ENCODE results near the gene ZNF117. TPM values are rescaled to one million over a fixed set of nuclear protein-coding genes. Genes with fewer than 3 reads are reported as not detected.
A peak's percentile ranks its signal among the peaks of the same experiment; 100 is the strongest.
"Not testable (repeated sequence)": the region's sequence is repeated elsewhere in the genome, so short reads cannot be mapped to it uniquely, and the experiment has no call there.

ZNF117 gene
- total and polyA plus RNA-seq, 3 experiments from 2014 or later: 0.89 to 3.8 (median 3.5) TPM

DNA sequence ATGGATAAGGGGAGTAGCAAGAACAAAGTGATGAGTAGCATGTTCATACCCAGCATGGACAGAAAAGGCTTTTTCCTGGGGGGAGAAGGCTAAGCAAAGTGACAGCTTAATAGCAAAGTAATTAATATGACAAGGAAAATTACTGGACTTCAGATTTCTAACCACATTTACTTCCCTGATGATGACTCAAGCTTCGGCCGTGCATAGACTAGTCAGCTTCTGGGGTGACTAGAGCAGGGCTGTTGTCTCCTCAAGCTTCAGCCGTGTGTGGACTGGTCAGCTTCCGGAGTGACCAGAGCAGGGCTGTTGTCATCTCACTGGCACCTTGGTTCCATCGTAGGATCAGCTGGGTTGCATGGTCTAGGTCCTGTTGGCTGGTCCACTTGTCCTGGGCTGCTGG is 2.1 kb upstream of the ZNF117 start:
- Mint-ChIP-seq H3K4me1 (peaks cover 0 to 2% (median 0%) of the 10 kb centered on the region in 3 donors), H3K36me3 (peaks cover 22 to 80% (median 44%) of the 10 kb centered on the region in 3 donors), H3K9me3 (peaks cover 50 to 92% (median 79%) of the 10 kb centered on the region in 5 donors), H3K27ac (no peak overlapping the region), H3K4me3 (no peak overlapping the region), H3K27me3 (no peaks in the 10 kb centered on the region)
- ChIA-PET POLR2A (interaction anchor here (0.6 kb wide), 1 partner anchor 335 kb away, joined by 6 read pairs; no protein-coding TSS in a partner anchor), CTCF (no interaction called here)
- Histone ChIP-seq H3K27ac (ENCODE audit: low read depth, low read length) (no peak overlapping the region), H3K36me3 (ENCODE audit: insufficient read depth, low read length) (no peaks in the 10 kb centered on the region), H3K4me1 (ENCODE audit: insufficient read depth, low read length) (no peaks in the 10 kb centered on the region), H3K4me3 (ENCODE audit: low read length) (no peak overlapping the region), H3K27me3 (ENCODE audit: insufficient read depth, low read length, poor library complexity, severe bottlenecking) (no peaks in the 10 kb centered on the region), H3K9me3 (ENCODE audit: low read length) (peaks cover 59% of the 10 kb centered on the region)
- DNase-seq: no peak

DNA sequence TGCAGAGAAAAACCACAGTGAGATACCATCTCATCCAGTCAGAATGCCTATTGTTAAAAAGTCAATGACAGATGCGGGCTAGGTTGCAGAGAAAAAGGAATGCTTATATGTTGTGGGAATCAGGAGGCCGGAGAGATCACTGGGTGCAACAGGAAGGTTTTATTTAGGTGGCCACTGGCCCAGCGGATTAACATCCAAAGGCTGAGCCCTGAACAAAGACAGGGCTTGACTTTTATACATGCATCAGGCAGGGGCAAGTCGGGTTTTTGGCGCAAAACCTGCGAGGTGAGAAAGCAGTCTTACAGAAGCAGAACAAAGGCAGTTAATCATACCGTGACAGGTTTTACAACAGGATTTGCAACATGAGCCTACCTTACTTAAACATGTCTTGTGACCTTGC is 620 bp downstream of the ZNF117 start:
- H3K27me3 Mint-ChIP-seq: no peaks in the 10 kb centered on the region
- Histone ChIP-seq H3K27ac (ENCODE audit: low read depth, low read length) (no peak overlapping the region), H3K27me3 (ENCODE audit: insufficient read depth, low read length, poor library complexity, severe bottlenecking) (no peaks in the 10 kb centered on the region), H3K36me3 (ENCODE audit: insufficient read depth, low read length) (no peaks in the 10 kb centered on the region), H3K9me3 (ENCODE audit: low read length) (peaks cover 34% of the 10 kb centered on the region), H3K4me3 (ENCODE audit: low read length) (no peak overlapping the region), H3K4me1 (ENCODE audit: insufficient read depth, low read length) (no peaks in the 10 kb centered on the region)
- no peaks in the 10 kb centered on the region for H3K4me1 Mint-ChIP-seq
- H3K9me3 Mint-ChIP-seq: peaks cover 68 to 95% (median 82%) of the 10 kb centered on the region in 5 donors
- H3K27ac Mint-ChIP-seq: peak overlapping the region in 1 of 8 donors; percentile 37
- POLR2A ChIA-PET: no interaction called here
- CTCF ChIA-PET: no interaction called here
- DNase-seq: no peak
- no peak overlapping the region for H3K4me3 Mint-ChIP-seq
- H3K36me3 Mint-ChIP-seq: peaks cover 37 to 88% (median 64%) of the 10 kb centered on the region in 3 donors

DNA sequence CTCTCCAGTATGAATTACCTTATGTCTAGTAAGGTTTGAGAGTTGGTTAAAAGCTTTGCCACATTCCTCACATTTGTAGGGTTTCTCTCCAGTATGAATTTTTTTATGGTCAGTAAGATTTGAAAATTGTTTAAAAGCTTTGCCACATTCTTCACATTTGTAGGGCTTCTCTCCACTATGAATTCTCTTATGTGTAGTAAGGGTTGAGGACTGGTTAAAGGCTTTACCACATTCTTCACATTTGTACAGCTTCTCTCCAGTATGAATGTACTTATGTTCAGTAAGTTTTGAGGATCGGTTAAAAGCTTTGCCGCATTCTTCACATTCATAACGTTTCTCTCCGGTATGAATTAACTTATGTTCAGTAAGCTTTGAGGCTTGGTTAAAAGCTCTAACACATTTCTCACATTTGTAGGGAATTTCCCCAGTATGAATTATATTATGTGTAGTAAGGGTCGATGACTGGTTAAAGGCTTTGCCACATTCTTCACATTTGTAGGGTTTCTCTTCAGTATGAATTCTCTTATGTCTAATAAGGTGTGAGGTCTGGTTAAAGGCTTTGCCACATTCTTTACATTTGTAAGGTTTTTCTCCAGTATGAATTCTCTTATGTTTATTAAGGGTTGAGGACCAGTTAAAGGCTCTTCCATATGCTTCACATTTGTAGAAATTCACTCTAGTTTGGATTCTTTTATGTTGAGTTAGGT is 12.2 kb downstream of the ZNF117 start:
- POLR2A ChIA-PET: no interaction called here
- DNase-seq: no peak
- no peak overlapping the region for H3K27ac ChIP-seq (ENCODE audit: low read depth, low read length)
- no peaks in the 10 kb centered on the region for H3K4me1 Mint-ChIP-seq
- peaks cover 31 to 67% (median 61%) of the 10 kb centered on the region in 3 donors for H3K36me3 Mint-ChIP-seq
- H3K9me3 Mint-ChIP-seq: peaks cover 64 to 90% (median 81%) of the 10 kb centered on the region in 5 donors
- CTCF ChIA-PET: no interaction called here
- H3K27ac Mint-ChIP-seq: no peak overlapping the region
- no peaks in the 10 kb centered on the region for H3K4me1 ChIP-seq (ENCODE audit: insufficient read depth, low read length)
- peaks cover 29% of the 10 kb centered on the region for H3K9me3 ChIP-seq (ENCODE audit: low read length)
- no peak overlapping the region for H3K4me3 Mint-ChIP-seq
- H3K27me3 ChIP-seq (ENCODE audit: insufficient read depth, low read length, poor library complexity, severe bottlenecking): no peaks in the 10 kb centered on the region
- no peak overlapping the region for H3K4me3 ChIP-seq (ENCODE audit: low read length)
- peaks cover 0 to 4% of the 10 kb centered on the region in 2 donors for H3K27me3 Mint-ChIP-seq
- H3K36me3 ChIP-seq (ENCODE audit: insufficient read depth, low read length): no peaks in the 10 kb centered on the region

DNA sequence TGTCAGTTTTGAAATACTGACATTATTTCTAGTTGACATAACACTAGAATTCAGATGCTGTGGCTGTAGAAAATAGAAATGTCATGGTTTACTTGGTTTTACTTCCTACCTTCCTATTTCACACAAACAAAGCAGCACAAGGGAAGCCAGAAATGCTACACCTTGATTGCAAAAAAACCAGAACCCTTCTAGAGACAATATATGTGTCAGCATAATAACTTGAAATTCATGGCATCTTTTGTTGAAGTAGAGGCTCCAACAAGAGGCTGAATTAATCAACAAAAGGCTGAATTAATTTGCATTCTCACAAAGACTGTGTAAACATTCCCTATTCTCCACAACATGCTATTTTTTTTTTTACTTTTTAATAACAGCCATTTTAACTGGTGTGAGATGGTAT is 25.2 kb downstream of the ZNF117 start:
- Mint-ChIP-seq H3K9me3 (peaks cover 9 to 42% (median 40%) of the 10 kb centered on the region in 5 donors), H3K4me1 (no peaks in the 10 kb centered on the region), H3K36me3 (peaks cover 0 to 26% (median 1%) of the 10 kb centered on the region in 3 donors), H3K4me3 (no peak overlapping the region), H3K27ac (no peak overlapping the region), H3K27me3 (peaks cover 6 to 23% of the 10 kb centered on the region in 2 donors)
- no peak overlapping the region for H3K4me3 ChIP-seq (ENCODE audit: low read length)
- no peaks in the 10 kb centered on the region for H3K4me1 ChIP-seq (ENCODE audit: insufficient read depth, low read length)
- POLR2A ChIA-PET: no interaction called here
- no peak overlapping the region for H3K27ac ChIP-seq (ENCODE audit: low read depth, low read length)
- no peaks in the 10 kb centered on the region for H3K9me3 ChIP-seq (ENCODE audit: low read length)
- CTCF ChIA-PET: no interaction called here
- H3K36me3 ChIP-seq (ENCODE audit: insufficient read depth, low read length): no peaks in the 10 kb centered on the region
- no peaks in the 10 kb centered on the region for H3K27me3 ChIP-seq (ENCODE audit: insufficient read depth, low read length, poor library complexity, severe bottlenecking)
- no peak for DNase-seq

DNA sequence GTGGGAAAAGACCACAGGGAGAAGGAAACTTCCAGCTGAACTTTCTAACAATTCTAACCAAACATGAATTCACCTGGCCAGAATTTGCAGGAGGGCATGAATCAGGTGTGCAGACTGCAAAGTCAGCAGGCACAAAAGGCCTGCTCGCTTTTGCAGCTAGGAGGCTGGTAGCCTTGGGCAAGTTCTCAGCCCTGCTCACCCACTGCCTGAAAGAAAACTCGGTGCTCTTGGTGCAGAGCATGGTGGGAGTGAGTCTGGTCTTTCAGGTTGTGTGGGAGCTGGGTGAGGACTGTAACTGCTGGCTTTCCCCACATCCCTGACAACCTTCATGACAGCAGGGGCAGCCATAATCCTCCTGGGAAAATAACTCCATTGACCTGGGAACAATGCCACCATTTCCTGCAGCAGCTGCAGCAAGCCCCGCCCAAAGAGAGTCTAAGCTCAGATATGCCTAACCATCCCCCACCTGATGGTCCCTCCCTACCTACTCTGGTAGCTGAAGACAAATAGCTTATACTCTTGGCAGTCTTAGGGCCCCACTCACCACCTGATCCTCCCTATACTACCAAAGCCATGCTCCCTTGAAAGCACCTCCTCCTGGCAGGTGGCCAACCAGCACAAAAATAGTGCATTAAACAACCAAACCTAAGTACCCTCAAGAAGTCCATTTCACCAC is 31.6 kb downstream of the ZNF117 start:
- Mint-ChIP-seq H3K4me1 (no peaks in the 10 kb centered on the region), H3K9me3 (peaks cover 4 to 20% (median 15%) of the 10 kb centered on the region in 5 donors), H3K36me3 (peaks cover 0 to 17% (median 1%) of the 10 kb centered on the region in 3 donors), H3K27me3 (peaks cover 12 to 32% of the 10 kb centered on the region in 2 donors), H3K4me3 (no peak overlapping the region), H3K27ac (no peak overlapping the region)
- ChIA-PET CTCF (interaction anchor here (1.9 kb wide), 1 partner anchor 9 kb away, joined by 4 read pairs; no protein-coding TSS in a partner anchor), POLR2A (no interaction called here)
- H3K4me1 ChIP-seq (ENCODE audit: insufficient read depth, low read length): no peaks in the 10 kb centered on the region
- H3K36me3 ChIP-seq (ENCODE audit: insufficient read depth, low read length): no peaks in the 10 kb centered on the region
- H3K27ac ChIP-seq (ENCODE audit: low read depth, low read length): no peak overlapping the region
- no peak for DNase-seq
- H3K27me3 ChIP-seq (ENCODE audit: insufficient read depth, low read length, poor library complexity, severe bottlenecking): no peaks in the 10 kb centered on the region
- no peaks in the 10 kb centered on the region for H3K9me3 ChIP-seq (ENCODE audit: low read length)
- no peak overlapping the region for H3K4me3 ChIP-seq (ENCODE audit: low read length)

GRCh38 chr7:64951250-64951848 is 39.5 kb downstream of the ZNF117 start:
- Mint-ChIP-seq H3K4me1 (peaks cover 4% of the 10 kb centered on the region in 3 donors), H3K27me3 (peaks cover 29 to 51% of the 10 kb centered on the region in 2 donors), H3K27ac (no peak overlapping the region), H3K4me3 (no peak overlapping the region), H3K36me3 (no peaks in the 10 kb centered on the region), H3K9me3 (no peaks in the 10 kb centered on the region)
- H3K9me3 ChIP-seq (ENCODE audit: low read length): no peaks in the 10 kb centered on the region
- ChIA-PET CTCF (interaction anchor here (1.0 to 3.9 kb wide), 8 partner anchors 9 to 432 kb away, joined by 3 to 27 read pairs (median 5); no protein-coding TSS in a partner anchor), POLR2A (no interaction called here)
- H3K4me1 ChIP-seq (ENCODE audit: insufficient read depth, low read length): no peaks in the 10 kb centered on the region
- no peak overlapping the region for H3K4me3 ChIP-seq (ENCODE audit: low read length)
- peaks cover 12% of the 10 kb centered on the region for H3K27me3 ChIP-seq (ENCODE audit: insufficient read depth, low read length, poor library complexity, severe bottlenecking)
- DNase-seq: peak in 2 of 5 donors; percentile 34 to 35
- H3K36me3 ChIP-seq (ENCODE audit: insufficient read depth, low read length): no peaks in the 10 kb centered on the region
- no peak overlapping the region for H3K27ac ChIP-seq (ENCODE audit: low read depth, low read length)

DNA sequence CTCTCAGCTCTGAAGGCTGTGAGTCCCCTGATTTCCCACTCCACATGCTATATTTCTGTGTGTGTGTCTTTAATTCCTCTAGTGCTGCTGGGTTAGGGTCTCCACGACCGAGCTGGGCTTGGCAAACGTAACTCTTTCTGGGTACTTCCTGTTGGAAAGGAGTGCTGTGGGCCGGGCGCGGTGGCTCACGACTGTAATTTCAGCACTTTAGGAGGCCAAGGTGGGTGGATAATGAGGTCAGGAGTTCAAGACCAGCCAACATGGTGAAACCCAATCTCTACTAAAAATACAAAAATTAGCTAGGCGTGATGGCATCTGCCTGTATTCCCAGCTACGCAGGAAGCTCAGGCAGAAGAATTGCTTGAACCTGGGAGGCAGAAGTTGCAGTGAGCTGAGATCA is 40.2 kb downstream of the ZNF117 start:
- H3K27me3 Mint-ChIP-seq: peaks cover 34 to 57% of the 10 kb centered on the region in 2 donors
- POLR2A ChIA-PET, H3K4me1 Mint-ChIP-seq: not testable (repeated sequence)

GRCh38 chr7:64948774-64949173 is 42.1 kb downstream of the ZNF117 start:
- CTCF ChIA-PET: interaction anchor here (1.3 kb wide), 1 partner anchor 12 kb away, joined by 4 read pairs; no protein-coding TSS in a partner anchor
- not testable (repeated sequence) for H3K36me3 Mint-ChIP-seq

More for the DNA sequence above, 40.2 kb downstream of the ZNF117 start:
- H3K36me3 ChIP-seq (ENCODE audit: insufficient read depth, low read length); H3K9me3 ChIP-seq (ENCODE audit: low read length); DNase-seq; H3K36me3 Mint-ChIP-seq; H3K27ac ChIP-seq (ENCODE audit: low read depth, low read length); H3K27ac Mint-ChIP-seq; H3K4me1 ChIP-seq (ENCODE audit: insufficient read depth, low read length); H3K4me3 Mint-ChIP-seq; H3K9me3 Mint-ChIP-seq; H3K4me3 ChIP-seq (ENCODE audit: low read length): not testable (repeated sequence)
- CTCF ChIA-PET: interaction anchor here (0.9 to 3.9 kb wide), 8 partner anchors 8 to 358 kb away, joined by 3 to 27 read pairs (median 5); no protein-coding TSS in a partner anchor
- H3K27me3 ChIP-seq (ENCODE audit: insufficient read depth, low read length, poor library complexity, severe bottlenecking): peaks cover 13% of the 10 kb centered on the region

More at GRCh38 chr7:64948774-64949173, 42.1 kb downstream of the ZNF117 start:
- H3K27ac Mint-ChIP-seq; H3K36me3 ChIP-seq (ENCODE audit: insufficient read depth, low read length); POLR2A ChIA-PET; H3K4me1 Mint-ChIP-seq; H3K27ac ChIP-seq (ENCODE audit: low read depth, low read length); DNase-seq; H3K4me1 ChIP-seq (ENCODE audit: insufficient read depth, low read length); H3K4me3 ChIP-seq (ENCODE audit: low read length); H3K9me3 Mint-ChIP-seq; H3K9me3 ChIP-seq (ENCODE audit: low read length); H3K4me3 Mint-ChIP-seq: not testable (repeated sequence)
- H3K27me3 ChIP-seq (ENCODE audit: insufficient read depth, low read length, poor library complexity, severe bottlenecking): peaks cover 15% of the 10 kb centered on the region
- peaks cover 42 to 66% of the 10 kb centered on the region in 2 donors for H3K27me3 Mint-ChIP-seq
